Measurements from ENCODE around the gene LCK.

GRCh38 chr1:32276032-32276782, 25.1 kb downstream of the LCK start:
- TF ChIP-seq EP300 (IDR thresholded peaks at IDR 0.05): no peak
- no peak for TF ChIP-seq POLR2AphosphoS5 (IDR thresholded peaks at IDR 0.05)
- no peak for TF ChIP-seq CTCF (IDR thresholded peaks at IDR 0.05)
- TF ChIP-seq POLR2A (IDR thresholded peaks at IDR 0.05): no peak
